ENCODE results near the gene RAD50. TPM values are rescaled to one million over a fixed set of nuclear protein-coding genes. Genes with fewer than 3 reads are reported as not detected.
"Not testable (repeated sequence)": the region's sequence is repeated elsewhere in the genome, so short reads cannot be mapped to it uniquely, and the experiment has no call there.

Gene RAD50
- total and polyA plus RNA-seq, 10 of the 15 experiments (the other 5 are each of a cell fraction or from before 2014, with no cell fraction given): 12.8 to 68.6 (median 47.0) TPM

DNA sequence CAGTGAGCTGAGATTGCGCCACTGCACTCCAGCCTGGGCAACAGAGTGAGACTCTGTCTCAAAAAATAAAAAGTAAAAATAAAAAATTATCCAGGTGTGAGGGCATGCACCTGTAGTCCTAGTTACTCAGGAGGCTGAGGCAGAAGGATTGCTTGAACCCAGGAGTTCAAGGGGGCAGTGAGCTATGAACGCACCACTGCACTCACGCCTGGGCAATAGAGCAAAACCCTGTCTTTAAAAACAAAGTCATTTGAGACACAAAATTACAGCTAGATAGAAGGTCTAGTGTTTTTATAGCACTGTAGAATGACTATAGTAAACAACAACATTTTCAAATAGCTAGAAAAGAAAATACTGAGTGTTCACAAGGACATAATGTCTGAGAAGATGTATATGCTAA is 133.4 kb downstream of the RAD50 start:
- Histone ChIP-seq H3K4me1 (ENCODE audit: control insufficient read depth, insufficient read depth, low read length) (peaks cover 18% of the 10 kb centered on the region; the same call in 1 of the 2 replicates), H3K9ac (ENCODE audit: control insufficient read depth, insufficient read depth, low read length) (no peak overlapping the region), H2AFZ (ENCODE audit: control insufficient read depth, low read depth, low read length) (no peak overlapping the region), H3K27ac (ENCODE audit: control insufficient read depth, insufficient read depth) (no peak overlapping the region), H3K27me3 (replicated peaks in 1 of 2; ENCODE audit: control insufficient read depth in 2 of 2, insufficient read depth in 2 of 2, low read length in 1 of 2) (no peaks in the 10 kb centered on the region), H3K4me3 (no peak overlapping the region), H3K4me2 (ENCODE audit: control insufficient read depth, insufficient read depth) (no peak overlapping the region), H4K20me1 (ENCODE audit: control insufficient read depth, insufficient read depth) (no peaks in the 10 kb centered on the region), H3K9me3 (replicated peaks; ENCODE audit: control insufficient read depth, insufficient read depth, low read length) (no peaks in the 10 kb centered on the region; the same call in 2 of the 3 replicates), H3K36me3 (ENCODE audit: control insufficient read depth in 2 of 2, insufficient read depth in 2 of 2, low read length in 1 of 2) (no peaks in the 10 kb centered on the region), H3K79me2 (ENCODE audit: control insufficient read depth, insufficient read depth, low read length) (no peaks in the 10 kb centered on the region)
- ChIA-PET RAD21 (ENCODE audit: unreplicated experiment) (interaction anchor here (1.2 to 8.2 kb wide), 7 partner anchors 13 to 65 kb away, joined by 3 to 95 read pairs (median 8); partner anchors contain the start of genes IL4 and KIF3A), POLR2A (interaction anchor here (0.8 to 8.8 kb wide), 8 partner anchors 9 to 52 kb away, joined by 3 to 79 read pairs (median 5); partner anchors contain the start of gene IL4), SMC1A (ENCODE audit: uncharacterized antibody, unreplicated experiment) (interaction anchor here (0.7 to 8.8 kb wide), 18 partner anchors 13 to 163 kb away, joined by 3 to 116 read pairs (median 4); partner anchors contain the start of genes IL4 and KIF3A), CTCF (interaction anchor here (0.6 to 2.8 kb wide), 6 partner anchors 11 to 117 kb away, joined by 3 to 10 read pairs (median 4); partner anchors contain the start of gene IL4)
- TF ChIP-seq SMC3 (IDR thresholded peaks at IDR 0.05; ENCODE audit: borderline replicate concordance, low read length) (no peak), HDGF (IDR thresholded peaks at IDR 0.05) (0 out of 2 replicates have a peak, but pooled peaks have one; percentile 9)
- DNase-seq (ENCODE audit: low read depth, low spot score): no peak
- no TSS peak for BruUV-seq (replicated peaks)
- FAIRE-seq: no peak
- in situ Hi-C loops (cut with MboI): no loop called here
- 100% methylated on average over 3 of the region's 3 CpGs for WGBS (ENCODE audit: insufficient coverage, insufficient replicate concordance, low lambda C conversion rate, missing lambda C conversion rate)
- ATAC-seq: no peak
- intact Hi-C loops (cut with micrococcal nuclease; ENCODE audit: unreplicated experiment): no loop called here

DNA sequence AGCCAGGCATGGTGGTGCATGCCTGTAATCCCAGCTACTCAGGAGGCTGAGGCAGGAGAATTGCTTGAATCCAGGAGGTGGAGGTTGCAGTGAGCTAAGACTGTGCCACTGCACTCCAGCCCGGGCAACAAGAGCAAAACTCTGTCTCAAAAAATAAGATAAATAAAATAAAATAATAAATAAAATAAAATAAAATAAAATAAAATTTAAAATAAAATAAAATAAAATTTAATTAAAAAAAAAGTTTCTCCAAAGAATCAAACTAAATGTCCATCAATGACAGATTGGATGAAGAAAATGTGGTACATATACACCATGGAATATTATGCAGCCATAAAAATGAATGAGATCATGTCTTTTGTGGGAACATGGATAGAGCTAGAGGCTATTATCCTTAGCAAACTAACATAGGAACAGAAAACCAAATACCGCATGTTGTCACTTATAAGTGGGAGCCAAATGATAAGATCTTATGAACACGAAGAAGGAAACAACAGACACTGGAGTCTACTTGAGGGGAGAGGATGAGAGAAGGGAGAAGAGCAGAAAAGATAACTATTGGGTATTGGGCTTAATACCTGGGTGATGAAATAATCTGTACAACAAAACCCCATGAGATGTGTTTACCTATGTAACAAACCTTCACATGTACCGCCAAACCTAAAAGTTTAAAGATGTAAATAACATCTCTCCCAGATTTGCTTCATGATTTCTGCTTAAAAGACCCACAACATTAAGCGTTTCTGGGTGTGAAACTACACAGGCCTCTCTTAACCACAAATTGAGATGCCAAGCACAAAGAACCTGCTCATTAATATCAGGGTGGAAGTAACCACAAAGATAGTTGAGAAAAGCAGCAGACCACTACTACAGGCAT is 135.2 kb downstream of the RAD50 start:
- H3K27me3 ChIP-seq (replicated peaks in 1 of 2; ENCODE audit: control insufficient read depth in 2 of 2, insufficient read depth in 2 of 2, low read length in 1 of 2); H3K36me3 ChIP-seq (ENCODE audit: control insufficient read depth in 2 of 2, insufficient read depth in 2 of 2, low read length in 1 of 2); H2AFZ ChIP-seq (ENCODE audit: control insufficient read depth, low read depth, low read length); H3K4me3 ChIP-seq; H3K4me2 ChIP-seq (ENCODE audit: control insufficient read depth, insufficient read depth); H3K9me3 ChIP-seq (replicated peaks; ENCODE audit: control insufficient read depth, insufficient read depth, low read length); H3K9ac ChIP-seq (ENCODE audit: control insufficient read depth, insufficient read depth, low read length); H3K79me2 ChIP-seq (ENCODE audit: control insufficient read depth, insufficient read depth, low read length); H4K20me1 ChIP-seq (ENCODE audit: control insufficient read depth, insufficient read depth); BruUV-seq (replicated peaks); H3K27ac ChIP-seq (ENCODE audit: control insufficient read depth, insufficient read depth); DNase-seq (ENCODE audit: low read depth, low spot score); in situ Hi-C loops (cut with MboI); FAIRE-seq: not testable (repeated sequence)
- ChIA-PET POLR2A (interaction anchor here (0.6 to 8.8 kb wide), 2 partner anchors 17 to 59 kb away, joined by 3 to 79 read pairs; partner anchors contain the start of gene IL4), RAD21 (ENCODE audit: unreplicated experiment) (interaction anchor here (6.4 to 8.2 kb wide), 2 partner anchors 18 to 30 kb away, joined by 52 to 95 read pairs; partner anchors contain the start of gene IL4), CTCF (interaction anchor here (0.7 kb wide), 1 partner anchor 607 kb away, joined by 3 read pairs; no protein-coding TSS in a partner anchor), SMC1A (ENCODE audit: uncharacterized antibody, unreplicated experiment) (interaction anchor here (0.7 to 8.8 kb wide), 7 partner anchors 16 to 110 kb away, joined by 3 to 116 read pairs (median 4); partner anchors contain the start of gene IL4)
- intact Hi-C loops (cut with micrococcal nuclease; ENCODE audit: unreplicated experiment): loop anchor here (1.0 kb wide), 1 partner anchor 28 kb away; no protein-coding TSS in a partner anchor
- WGBS (ENCODE audit: insufficient coverage, insufficient replicate concordance, low lambda C conversion rate, missing lambda C conversion rate): 72% methylated on average over 5 of the region's 5 CpGs
- peak; percentile 82 for ATAC-seq
- peaks cover 18% of the 10 kb centered on the region; the same call in 1 of the 2 replicates for H3K4me1 ChIP-seq (ENCODE audit: control insufficient read depth, insufficient read depth, low read length)
- TF ChIP-seq, protein P1, sequence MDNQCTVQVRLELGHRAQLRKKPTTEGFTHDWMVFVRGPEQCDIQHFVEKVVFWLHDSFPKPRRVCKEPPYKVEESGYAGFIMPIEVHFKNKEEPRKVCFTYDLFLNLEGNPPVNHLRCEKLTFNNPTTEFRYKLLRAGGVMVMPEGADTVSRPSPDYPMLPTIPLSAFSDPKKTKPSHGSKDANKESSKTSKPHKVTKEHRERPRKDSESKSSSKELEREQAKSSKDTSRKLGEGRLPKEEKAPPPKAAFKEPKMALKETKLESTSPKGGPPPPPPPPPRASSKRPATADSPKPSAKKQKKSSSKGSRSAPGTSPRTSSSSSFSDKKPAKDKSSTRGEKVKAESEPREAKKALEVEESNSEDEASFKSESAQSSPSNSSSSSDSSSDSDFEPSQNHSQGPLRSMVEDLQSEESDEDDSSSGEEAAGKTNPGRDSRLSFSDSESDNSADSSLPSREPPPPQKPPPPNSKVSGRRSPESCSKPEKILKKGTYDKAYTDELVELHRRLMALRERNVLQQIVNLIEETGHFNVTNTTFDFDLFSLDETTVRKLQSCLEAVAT (IDR thresholded peaks at IDR 0.05): peak; percentile 68
- TF ChIP-seq BCL11A (IDR thresholded peaks at IDR 0.05; ENCODE audit: low read depth, low read length) (peak; percentile 65; the same call in 1 of the 2 replicates), MTA2 (IDR thresholded peaks at IDR 0.05; ENCODE audit: low read depth) (peak; percentile 95), IKZF1 (conservative IDR thresholded peaks at IDR 0.05) (peak; percentile 45), IKZF2 (IDR thresholded peaks at IDR 0.05) (peak; percentile 51 to 56; a peak in 3 of 4 replicates)
- TF ChIP-seq, protein P2, sequence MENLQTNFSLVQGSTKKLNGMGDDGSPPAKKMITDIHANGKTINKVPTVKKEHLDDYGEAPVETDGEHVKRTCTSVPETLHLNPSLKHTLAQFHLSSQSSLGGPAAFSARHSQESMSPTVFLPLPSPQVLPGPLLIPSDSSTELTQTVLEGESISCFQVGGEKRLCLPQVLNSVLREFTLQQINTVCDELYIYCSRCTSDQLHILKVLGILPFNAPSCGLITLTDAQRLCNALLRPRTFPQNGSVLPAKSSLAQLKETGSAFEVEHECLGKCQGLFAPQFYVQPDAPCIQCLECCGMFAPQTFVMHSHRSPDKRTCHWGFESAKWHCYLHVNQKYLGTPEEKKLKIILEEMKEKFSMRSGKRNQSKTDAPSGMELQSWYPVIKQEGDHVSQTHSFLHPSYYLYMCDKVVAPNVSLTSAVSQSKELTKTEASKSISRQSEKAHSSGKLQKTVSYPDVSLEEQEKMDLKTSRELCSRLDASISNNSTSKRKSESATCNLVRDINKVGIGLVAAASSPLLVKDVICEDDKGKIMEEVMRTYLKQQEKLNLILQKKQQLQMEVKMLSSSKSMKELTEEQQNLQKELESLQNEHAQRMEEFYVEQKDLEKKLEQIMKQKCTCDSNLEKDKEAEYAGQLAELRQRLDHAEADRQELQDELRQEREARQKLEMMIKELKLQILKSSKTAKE (IDR thresholded peaks at IDR 0.05; ENCODE audit: low read depth, poor library complexity, severe bottlenecking): peak; percentile 26

Measured in GM12878 (cell line).